GM12891 (cell line): ENCODE measurements around the gene CREB3L1.

Experiments
- PAX5 ChIP-seq: IDR thresholded peaks from 2 replicates; pipeline ENCODE4 v1.6.1; 2011; ENCODE audit warnings: low read length, moderate library complexity, mild to moderate bottlenecking; ENCODE audit not compliant: insufficient read depth, severe bottlenecking
- POLR2A ChIP-seq: IDR thresholded peaks from 2 replicates; pipeline ENCODE4 v1.6.1; 2011; ENCODE audit warnings: low read depth, low read length, control low read depth
- POLR2AphosphoS5 ChIP-seq: IDR thresholded peaks from 2 replicates; pipeline ENCODE4 v1.6.1; 2011; ENCODE audit warnings: low read depth, low read length, control low read depth
- POU2F2 ChIP-seq: IDR thresholded peaks from 2 replicates; pipeline ENCODE4 v1.6.1; 2011; ENCODE audit warnings: low read depth, mild to moderate bottlenecking, control low read depth, low read length, moderate library complexity
- TAF1 ChIP-seq: IDR thresholded peaks from 2 replicates; pipeline ENCODE4 v1.6.1; 2011; ENCODE audit warnings: low read depth, low read length, control low read depth

- TF ChIP-seq POLR2A: no peak
- no peak for TF ChIP-seq POLR2AphosphoS5
- TF ChIP-seq TAF1: no peak
- TF ChIP-seq POU2F2: no peak
- TF ChIP-seq PAX5: no peak
These were observed 86.1 kb downstream of the CREB3L1 start for GRCh38 chr11:46363455-46364005.
